Progenitor cell of endocrine pancreas (in vitro differentiated cells): ENCODE results near the gene UQCRC1. TPM values are rescaled to one million over a fixed set of nuclear protein-coding genes. Genes with fewer than 3 reads are reported as not detected.

Experiments
- DNase-seq: peaks from one replicate; pipeline ENCODE4 v3.0.0; 2021; ENCODE audit warnings: low spot score; ENCODE audit not compliant: unreplicated experiment
- H3K27ac Mint-ChIP-seq: 2 replicates; pipeline ENCODE4 v1.8.0; 2021; ENCODE audit warnings: mild to moderate bottlenecking, moderate library complexity, mixed read lengths
- H3K27me3 Mint-ChIP-seq: 2 replicates; pipeline ENCODE4 v1.8.0; 2021; ENCODE audit warnings: mixed read lengths
- H3K36me3 Mint-ChIP-seq: 2 replicates; pipeline ENCODE4 v1.8.0; 2022; ENCODE audit warnings: mixed read lengths; ENCODE audit not compliant: insufficient read depth
- H3K4me1 Mint-ChIP-seq: 2 replicates; pipeline ENCODE4 v1.8.0; 2021; ENCODE audit warnings: low read depth, mixed read lengths
- H3K4me3 Mint-ChIP-seq: 2 replicates; pipeline ENCODE4 v1.8.0; 2021; ENCODE audit warnings: low read depth, mild to moderate bottlenecking, moderate library complexity, mixed read lengths
- H3K9me3 Mint-ChIP-seq: 2 replicates; pipeline ENCODE4 v1.8.0; 2021; ENCODE audit warnings: low read depth, mixed read lengths
- total RNA-seq: library from RNA; stranded (reverse); gene quantifications from 2 replicates; pipeline ENCODE4 v1.2.1, GENCODE V29; 2021
- TF ChIP-seq, protein P1 (sequence below): fragments of 200-600 bp; sonication (generic); IDR thresholded peaks from one replicate; pipeline ENCODE4 v1.5.0; 2021; ENCODE audit warnings: antibody characterized with exemption, mild to moderate bottlenecking; ENCODE audit not compliant: unreplicated experiment

The UQCRC1 gene
- total RNA-seq, 1 donor from 2014 or later, result 219 TPM

DNA sequence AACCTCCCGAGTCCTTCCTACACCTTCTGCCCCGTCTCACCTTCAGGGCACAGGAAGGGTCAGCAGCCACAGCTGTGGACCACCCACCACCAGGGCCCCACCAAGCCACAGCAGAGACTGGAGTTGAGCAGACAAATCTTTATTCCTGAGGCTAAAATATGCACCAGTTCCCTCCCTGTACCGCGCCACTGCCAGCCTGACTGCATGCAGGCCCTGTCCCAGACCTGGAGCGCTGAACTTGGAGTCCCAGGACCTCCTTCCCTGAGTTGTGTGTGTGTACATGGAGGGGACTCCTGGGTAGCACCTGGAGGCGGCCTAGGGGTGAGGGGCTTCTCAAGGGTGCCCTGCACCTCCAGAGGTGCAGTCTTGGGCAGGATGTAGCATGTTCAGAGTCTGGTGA lies 16.2 kb upstream of the UQCRC1 start:
- TF ChIP-seq, protein P1, sequence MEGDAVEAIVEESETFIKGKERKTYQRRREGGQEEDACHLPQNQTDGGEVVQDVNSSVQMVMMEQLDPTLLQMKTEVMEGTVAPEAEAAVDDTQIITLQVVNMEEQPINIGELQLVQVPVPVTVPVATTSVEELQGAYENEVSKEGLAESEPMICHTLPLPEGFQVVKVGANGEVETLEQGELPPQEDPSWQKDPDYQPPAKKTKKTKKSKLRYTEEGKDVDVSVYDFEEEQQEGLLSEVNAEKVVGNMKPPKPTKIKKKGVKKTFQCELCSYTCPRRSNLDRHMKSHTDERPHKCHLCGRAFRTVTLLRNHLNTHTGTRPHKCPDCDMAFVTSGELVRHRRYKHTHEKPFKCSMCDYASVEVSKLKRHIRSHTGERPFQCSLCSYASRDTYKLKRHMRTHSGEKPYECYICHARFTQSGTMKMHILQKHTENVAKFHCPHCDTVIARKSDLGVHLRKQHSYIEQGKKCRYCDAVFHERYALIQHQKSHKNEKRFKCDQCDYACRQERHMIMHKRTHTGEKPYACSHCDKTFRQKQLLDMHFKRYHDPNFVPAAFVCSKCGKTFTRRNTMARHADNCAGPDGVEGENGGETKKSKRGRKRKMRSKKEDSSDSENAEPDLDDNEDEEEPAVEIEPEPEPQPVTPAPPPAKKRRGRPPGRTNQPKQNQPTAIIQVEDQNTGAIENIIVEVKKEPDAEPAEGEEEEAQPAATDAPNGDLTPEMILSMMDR, result no peak
- H3K27me3 Mint-ChIP-seq, result no peaks in the 10 kb centered on the region
- no peak for DNase-seq
- H3K27ac Mint-ChIP-seq, result no peak overlapping the region
- no peaks in the 10 kb centered on the region for H3K9me3 Mint-ChIP-seq
- H3K4me3 Mint-ChIP-seq, result no peak overlapping the region
- H3K36me3 Mint-ChIP-seq, result peaks cover 12% of the 10 kb centered on the region
- H3K4me1 Mint-ChIP-seq, result peaks cover 6% of the 10 kb centered on the region

DNA sequence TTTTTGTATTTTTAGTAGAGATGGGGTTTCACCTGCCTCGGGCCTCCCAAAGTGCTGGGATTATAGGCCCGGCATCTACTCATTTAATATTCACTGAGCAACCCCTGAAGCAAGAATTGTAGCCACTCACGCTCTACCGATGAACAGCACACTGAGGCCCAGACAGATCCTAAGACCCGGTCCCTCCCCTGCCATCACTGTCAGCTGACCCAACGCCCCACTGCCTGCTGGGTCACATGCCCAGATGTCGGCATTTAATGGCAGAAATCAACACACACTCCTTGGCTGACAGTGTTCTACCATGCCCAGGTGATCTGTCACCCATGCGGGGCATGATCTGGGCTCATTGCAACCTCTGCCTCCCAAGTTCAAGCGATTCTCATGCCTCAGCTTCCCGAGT lies 15.3 kb upstream of the UQCRC1 start:
- Mint-ChIP-seq H3K4me3 (no peak overlapping the region), H3K36me3 (peaks cover 10% of the 10 kb centered on the region), H3K27ac (no peak overlapping the region), H3K27me3 (no peaks in the 10 kb centered on the region), H3K4me1 (peaks cover 6% of the 10 kb centered on the region), H3K9me3 (no peaks in the 10 kb centered on the region)
- no peak for DNase-seq
- TF ChIP-seq, protein P1, result no peak

DNA sequence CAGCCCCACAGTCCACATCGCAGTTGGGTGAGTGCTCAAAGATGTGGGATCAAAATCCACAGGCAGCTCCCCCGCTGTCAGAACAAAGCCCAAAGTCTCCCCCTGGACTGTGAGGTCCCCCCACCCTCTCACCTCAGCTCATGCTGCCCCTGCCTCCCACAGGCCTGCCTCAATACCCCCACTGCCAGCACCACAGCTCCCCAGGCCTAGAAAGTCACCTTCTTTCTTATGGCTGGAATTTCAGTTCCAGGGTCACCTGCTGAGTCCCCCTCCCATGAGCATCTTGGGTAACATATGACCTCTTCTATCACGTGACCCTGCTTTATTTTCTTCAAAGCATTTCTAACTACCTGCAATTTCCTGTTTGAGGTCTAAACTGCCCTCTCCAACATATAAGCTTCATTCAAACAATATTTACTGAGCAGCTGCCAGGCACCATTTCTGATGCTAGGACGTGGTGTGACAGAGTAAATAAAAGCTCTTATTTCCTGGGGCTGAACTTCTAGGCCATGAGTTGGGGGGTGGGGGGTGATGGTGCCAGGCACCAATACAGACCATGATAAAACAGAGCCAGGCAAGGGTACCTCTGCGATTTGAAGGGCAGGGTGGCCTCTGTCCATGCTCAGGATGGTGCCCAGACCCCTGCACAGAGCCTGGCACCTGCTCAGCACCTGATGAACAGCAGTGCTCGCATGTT lies 14.6 kb upstream of the UQCRC1 start:
- Mint-ChIP-seq H3K9me3 (no peaks in the 10 kb centered on the region), H3K36me3 (peaks cover 6% of the 10 kb centered on the region), H3K27me3 (no peaks in the 10 kb centered on the region), H3K4me1 (peaks cover 6% of the 10 kb centered on the region), H3K4me3 (no peak overlapping the region), H3K27ac (peak overlapping the region; percentile 18)
- DNase-seq, result no peak
- TF ChIP-seq, protein P1, result no peak

DNA sequence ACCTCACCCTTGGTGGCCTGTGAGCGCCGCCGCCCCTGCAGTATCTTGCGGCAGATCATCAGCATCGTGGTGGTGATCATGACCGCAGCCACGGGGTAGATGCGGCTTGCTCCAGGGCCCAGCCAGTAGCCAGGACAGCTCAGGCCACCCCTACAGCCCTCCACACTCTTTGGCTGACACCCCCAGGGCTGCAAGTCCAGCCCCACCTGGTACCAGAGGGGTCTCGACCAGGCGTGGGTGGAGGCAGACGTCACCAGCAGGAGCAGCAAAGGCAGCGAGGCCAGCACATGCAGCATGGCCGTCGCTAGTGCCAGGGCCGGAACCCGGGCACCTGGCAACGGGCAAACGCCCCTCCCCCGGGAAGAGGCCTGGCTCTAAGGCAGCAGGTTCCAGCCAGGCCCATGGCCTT lies 12.0 kb upstream of the UQCRC1 start, which contains the start of gene TMEM89:
TSS of gene TMEM89 (minus strand) at position 309 of the 409 bp plus-strand sequence. CDS start at position 296, 13 bp downstream.
- no peak for DNase-seq
- no peaks in the 10 kb centered on the region for H3K27me3 Mint-ChIP-seq
- TF ChIP-seq, protein P1, result no peak
- H3K9me3 Mint-ChIP-seq, result peaks cover 7% of the 10 kb centered on the region
- peaks cover 6% of the 10 kb centered on the region for H3K4me1 Mint-ChIP-seq
- H3K4me3 Mint-ChIP-seq, result no peak within 1 kb of the TSS
- H3K36me3 Mint-ChIP-seq, result peaks cover 13% of the 10 kb centered on the region
- no peak within 1 kb of the TSS for H3K27ac Mint-ChIP-seq

DNA sequence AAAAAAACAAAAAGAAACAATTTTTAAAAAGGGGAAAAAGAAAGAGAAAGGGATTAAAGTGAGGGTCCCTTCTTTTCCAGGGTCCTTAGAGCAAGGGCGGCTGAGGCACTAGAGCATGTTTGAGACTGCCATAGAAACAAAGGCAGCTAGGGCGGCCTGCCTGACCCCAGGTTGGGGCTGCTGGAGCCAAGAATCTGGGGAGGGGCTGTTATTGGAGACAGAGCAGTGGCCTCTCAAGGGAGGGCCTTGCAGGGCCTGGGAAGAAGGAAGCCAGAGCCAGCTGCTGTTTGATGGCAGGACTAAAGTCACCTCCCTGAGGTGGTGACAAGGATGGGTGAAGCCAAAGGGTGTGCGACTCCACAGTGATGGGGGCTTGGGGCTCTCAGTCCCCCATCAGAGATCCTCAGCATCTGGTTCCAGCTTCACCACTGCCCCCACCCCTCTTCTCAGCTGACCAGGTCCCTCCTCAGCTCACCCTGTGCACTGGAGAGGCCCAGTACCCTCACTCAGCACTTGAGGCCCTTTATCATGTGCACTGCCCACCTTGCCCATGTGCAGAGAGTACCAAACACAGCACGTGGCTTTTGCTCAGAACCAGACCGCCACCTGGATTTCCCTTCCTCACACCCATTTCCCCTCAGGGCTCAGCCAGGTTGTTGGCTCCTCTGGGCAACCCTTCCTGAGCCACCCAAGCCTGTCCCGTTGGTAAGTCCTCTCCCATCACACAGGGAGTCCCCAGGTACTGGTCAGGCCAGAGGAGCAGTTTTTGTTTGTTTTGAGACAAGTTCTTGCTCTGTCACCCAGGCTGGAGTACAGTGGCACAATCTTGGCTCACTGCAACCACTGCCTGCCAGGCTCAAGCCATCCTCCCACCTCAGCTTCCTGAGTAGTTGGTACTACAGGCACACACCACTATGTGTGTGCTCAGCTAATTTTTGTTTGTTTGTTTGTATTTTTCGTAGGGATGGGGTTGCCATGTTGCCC lies 10.4 kb upstream of the UQCRC1 start:
- no peak for DNase-seq
- Mint-ChIP-seq H3K36me3 (peaks cover 14% of the 10 kb centered on the region), H3K4me1 (peaks cover 6% of the 10 kb centered on the region), H3K27ac (no peak overlapping the region), H3K9me3 (peaks cover 7% of the 10 kb centered on the region), H3K27me3 (no peaks in the 10 kb centered on the region), H3K4me3 (no peak overlapping the region)
- TF ChIP-seq, protein P1, result no peak
